SU-DHL-6 (cell line): ENCODE results near the gene B4GALNT3.

Source experiments
- EZH2phosphoT487 ChIP-seq: fragments of 200-600 bp; sonication (generic), shearing (Covaris generic); conservative IDR thresholded peaks from 2 replicates; pipeline ENCODE4 v1.6.1; 2018; ENCODE audit warnings: mild to moderate bottlenecking, antibody characterized with exemption, low read length, moderate library complexity, mixed read lengths
- TF ChIP-seq, protein P1 (sequence below): fragments of 200-600 bp; sonication (generic); IDR thresholded peaks from one replicate; pipeline ENCODE4 v1.5.1; 2017; ENCODE audit warnings: antibody characterized with exemption, mild to moderate bottlenecking, low read length, moderate library complexity; ENCODE audit not compliant: insufficient read depth, poor library complexity, severe bottlenecking

DNA sequence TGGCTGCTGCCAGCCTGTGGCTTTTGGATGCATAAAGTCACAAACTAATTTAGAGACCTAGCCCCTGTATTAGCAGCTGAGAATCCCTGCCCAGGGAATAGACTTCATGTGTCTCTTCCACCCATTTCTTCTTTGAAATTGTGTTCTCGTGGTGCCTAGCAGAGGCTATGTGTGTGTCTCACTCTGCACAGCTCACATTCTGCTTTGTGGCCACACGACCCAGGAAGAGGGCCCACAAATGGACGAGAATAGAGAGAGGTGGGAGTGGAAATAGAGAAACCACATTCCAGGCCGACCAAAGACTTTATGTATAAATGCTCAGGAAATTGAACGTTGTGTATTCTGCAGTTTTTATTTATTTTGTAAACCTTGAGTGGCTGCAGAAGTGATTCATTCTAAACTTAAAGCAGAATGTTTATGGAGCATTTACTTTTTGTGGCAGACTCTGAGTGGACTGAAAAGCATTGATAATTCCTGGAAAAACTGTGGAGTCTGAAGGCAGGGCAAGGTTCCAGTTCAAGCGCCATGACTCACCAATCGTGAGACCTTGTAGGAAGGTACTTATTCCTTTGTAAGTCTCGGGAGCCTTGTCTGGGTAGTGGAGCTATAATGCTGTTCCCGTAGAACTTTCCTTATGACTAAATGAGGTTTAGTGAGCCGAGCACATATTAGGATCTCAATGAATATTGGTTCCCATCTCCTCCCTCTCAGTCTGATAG lies 9.1 kb downstream of the B4GALNT3 start:
- TF ChIP-seq, protein P1, sequence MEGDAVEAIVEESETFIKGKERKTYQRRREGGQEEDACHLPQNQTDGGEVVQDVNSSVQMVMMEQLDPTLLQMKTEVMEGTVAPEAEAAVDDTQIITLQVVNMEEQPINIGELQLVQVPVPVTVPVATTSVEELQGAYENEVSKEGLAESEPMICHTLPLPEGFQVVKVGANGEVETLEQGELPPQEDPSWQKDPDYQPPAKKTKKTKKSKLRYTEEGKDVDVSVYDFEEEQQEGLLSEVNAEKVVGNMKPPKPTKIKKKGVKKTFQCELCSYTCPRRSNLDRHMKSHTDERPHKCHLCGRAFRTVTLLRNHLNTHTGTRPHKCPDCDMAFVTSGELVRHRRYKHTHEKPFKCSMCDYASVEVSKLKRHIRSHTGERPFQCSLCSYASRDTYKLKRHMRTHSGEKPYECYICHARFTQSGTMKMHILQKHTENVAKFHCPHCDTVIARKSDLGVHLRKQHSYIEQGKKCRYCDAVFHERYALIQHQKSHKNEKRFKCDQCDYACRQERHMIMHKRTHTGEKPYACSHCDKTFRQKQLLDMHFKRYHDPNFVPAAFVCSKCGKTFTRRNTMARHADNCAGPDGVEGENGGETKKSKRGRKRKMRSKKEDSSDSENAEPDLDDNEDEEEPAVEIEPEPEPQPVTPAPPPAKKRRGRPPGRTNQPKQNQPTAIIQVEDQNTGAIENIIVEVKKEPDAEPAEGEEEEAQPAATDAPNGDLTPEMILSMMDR = no peak
- no peak for TF ChIP-seq EZH2phosphoT487
